ENCODE data around the gene MGAT3. TPM values are rescaled to one million over a fixed set of nuclear protein-coding genes. Genes with fewer than 3 reads are reported as not detected.
A peak's percentile ranks its signal among the peaks of the same experiment; 100 is the strongest.

Gene MGAT3
- total RNA-seq, 1 experiment from 2014 or later, result 1.6 TPM

- no peak for DNase-seq (ENCODE audit: low spot score)
Measured at GRCh38 chr22:39470451-39471291, 13.9 kb downstream of the MGAT3 start.

DNA sequence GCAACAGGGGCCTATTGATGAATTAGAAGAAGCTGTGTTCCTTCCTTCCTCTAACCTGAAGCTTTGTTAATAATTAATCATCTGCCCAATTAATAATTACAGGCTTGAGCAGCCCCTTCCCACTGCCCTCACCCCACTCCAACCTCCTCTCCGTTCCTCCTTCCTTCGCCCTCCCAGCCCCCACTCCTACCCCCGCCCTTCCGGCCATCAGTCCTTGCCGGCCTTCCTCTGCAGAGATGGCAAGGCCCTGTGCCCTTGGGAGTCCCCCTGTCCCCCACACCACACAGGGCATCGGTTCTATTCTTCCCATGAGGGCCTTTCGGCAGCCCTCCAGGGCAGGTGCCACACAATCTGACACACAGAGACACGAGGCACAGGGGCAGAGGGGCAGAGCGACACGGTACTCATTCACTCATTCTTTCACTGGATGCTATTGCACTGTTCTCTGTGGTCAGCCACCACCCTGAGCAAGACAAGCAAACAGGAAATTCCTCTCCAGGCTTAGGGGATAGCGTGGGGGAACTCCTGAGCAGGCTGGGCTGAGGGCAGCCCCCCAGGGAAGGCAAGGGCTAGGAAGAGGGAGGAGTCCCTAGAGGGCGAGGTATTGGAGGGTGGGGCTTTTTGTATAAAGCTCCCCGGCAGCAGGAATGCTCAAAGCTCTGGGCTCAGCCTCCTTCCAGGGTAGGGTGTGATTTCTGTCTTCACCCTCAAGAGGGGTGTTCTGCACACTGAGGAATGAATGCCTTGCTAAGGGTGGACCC is 14.7 kb downstream of the MGAT3 start:
- DNase-seq (ENCODE audit: low spot score), result peak; percentile 50

DNA sequence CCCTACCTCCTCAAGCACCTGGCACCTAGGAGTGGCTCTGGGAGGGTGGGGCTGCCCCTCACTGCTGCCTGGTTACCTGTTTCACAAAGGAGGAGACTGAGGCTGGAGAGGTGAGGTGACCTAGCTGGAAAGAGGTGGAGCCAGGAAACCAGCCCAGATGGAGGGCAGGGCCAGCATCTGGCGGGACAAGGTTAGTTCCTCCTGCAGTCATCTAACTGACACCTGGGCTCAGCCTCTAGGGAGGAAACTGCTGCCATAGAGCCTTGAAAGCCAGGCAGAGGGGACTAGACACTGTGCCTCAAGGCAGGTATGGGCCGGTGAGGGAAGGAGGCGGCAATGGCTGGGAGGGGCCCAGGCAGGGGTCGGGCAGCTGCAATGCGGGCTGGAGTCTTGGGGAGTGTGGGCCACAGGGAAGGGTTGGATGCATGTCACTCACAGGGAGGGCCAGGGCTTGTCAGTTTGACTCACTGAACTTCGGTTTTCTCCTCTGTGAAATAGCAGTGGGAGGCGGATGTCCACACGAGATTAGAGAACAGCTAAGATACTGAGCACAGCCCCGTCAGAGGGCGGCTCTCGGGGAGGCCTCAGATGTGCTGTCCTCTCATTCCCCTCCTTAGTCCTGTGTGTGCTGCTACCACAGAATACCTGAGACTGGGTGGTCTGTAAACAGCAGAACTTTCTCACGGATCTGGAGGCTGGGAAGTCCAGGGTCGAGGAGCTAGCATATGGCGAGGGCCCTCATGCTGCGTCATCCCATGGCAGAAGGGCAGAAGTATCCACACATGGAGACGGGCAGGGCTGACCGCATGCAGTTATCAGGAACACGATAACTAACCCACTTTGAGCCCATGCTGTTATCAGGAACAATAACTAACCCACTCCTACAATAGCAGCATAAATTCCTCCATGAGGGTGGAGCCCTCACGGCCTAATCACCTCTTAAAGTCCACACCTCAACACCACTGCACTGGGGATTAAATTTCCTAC is 16.1 kb downstream of the MGAT3 start:
- DNase-seq (ENCODE audit: low spot score), result peak; percentile 52

DNA sequence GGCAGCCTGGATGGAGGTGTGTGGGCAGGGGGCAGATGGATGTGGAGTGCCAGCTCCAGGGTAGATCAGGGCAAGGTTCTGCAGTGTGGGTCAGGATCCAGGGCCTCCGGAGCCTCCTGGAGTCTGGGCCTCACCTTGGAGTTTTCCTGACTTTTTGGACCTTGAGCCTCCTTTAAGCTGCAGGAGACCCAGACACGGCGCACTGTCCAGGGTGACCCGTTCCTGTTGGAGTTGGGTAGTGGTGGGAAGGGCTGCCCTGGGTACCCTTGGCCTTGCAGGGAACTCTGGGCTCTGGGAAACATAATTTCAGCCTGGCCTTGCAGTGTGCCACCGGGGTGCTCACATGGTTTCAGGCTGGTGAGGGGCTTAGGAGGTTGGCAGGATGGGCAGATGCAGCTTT is 17.0 kb downstream of the MGAT3 start:
- no peak for DNase-seq (ENCODE audit: low spot score)

GRCh38 chr22:39474351-39475111 is 17.7 kb downstream of the MGAT3 start:
- DNase-seq (ENCODE audit: low spot score), result no peak

- DNase-seq (ENCODE audit: low spot score), result no peak
Measured at GRCh38 chr22:39475337-39475736, 18.5 kb downstream of the MGAT3 start.

- DNase-seq (ENCODE audit: low spot score), result no peak
Measured at GRCh38 chr22:39475902-39476301, 19.1 kb downstream of the MGAT3 start.

DNA sequence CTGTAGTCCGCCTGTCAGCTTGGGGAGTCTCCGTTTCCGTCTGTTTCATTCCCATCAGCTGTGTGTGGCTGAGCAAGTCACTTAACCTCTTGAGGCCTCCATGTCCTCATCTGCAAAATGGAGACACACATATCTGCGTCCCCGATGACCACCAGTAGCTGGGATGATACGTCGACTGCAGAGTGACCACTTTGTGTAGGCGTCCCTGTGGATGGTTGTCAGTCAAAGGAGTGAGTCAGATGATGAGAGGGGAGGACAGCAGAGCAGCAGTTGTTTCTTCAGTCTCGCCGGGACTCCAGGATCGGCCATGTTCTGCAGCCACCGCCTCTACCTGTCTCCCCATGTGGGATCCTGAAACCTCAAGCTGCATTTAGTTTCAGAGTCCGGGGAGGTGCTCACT is 19.9 kb downstream of the MGAT3 start:
- no peak for DNase-seq (ENCODE audit: low spot score)

DNA sequence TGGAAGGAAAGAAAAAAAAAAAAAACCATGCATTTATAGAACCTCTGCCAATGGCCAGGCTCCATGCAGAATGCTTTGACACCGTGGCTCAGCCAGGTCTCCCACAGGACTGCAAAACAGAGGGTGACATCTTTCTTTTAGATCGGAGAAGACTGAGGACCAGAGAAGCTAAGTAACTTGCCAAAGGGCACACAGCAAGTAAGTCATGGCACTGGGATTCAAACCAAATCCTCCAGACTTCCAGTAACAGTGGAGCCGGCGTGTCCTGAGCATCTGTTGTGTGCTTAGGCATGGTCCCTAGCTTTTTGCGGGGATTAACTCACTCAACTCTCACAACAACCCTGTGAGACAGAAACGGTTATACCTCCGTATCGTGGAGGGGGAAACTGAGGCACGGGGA is 20.7 kb downstream of the MGAT3 start:
- DNase-seq (ENCODE audit: low spot score), result no peak

DNA sequence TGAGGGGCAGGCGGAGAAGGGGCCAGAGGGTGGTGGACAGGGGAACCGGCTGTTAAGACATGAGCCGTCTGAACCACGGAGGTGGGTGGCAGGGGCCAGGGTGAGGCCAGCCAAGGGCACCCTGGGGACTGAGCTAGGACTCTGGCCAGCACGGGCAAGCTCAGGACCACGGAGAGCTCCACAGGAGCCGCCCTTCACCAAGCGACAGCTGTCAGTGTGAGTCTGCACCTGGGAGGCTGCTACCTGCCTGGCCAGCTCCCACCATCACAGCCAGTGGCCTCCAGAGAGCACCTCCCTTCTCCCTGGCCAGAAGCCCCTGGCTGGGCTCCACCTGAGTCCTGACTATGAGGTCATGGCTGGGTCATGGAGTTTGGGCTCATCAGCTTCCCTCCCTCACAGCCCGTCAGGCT is 21.6 kb downstream of the MGAT3 start:
- DNase-seq (ENCODE audit: low spot score), result peak; percentile 48

GRCh38 chr22:39479254-39479653 is 22.4 kb downstream of the MGAT3 start:
- no peak for DNase-seq (ENCODE audit: low spot score)

GRCh38 chr22:39480557-39480956 is 23.7 kb downstream of the MGAT3 start:
- DNase-seq (ENCODE audit: low spot score), result no peak

DNA sequence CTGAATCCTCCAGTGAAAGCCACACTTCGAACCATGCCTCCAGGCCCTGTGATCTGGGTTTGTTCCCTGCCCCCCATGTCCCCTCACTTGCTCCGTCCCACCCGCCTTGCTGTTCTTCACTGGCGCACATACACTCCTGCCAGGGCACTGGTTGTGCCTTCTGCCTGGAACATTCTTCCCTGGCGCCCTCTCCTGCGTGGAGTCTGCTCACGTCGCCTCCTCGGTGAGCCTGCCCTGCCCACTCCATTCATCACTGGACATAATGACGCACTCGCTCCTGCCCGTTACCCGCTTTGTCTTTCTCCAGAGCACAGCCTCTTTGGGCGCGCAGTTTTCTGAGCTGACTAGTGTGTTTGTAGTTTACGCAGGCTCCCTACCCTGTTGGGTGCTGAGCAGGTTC is 24.2 kb downstream of the MGAT3 start:
- DNase-seq (ENCODE audit: low spot score), result no peak

- DNase-seq (ENCODE audit: low spot score), result no peak
Measured at GRCh38 chr22:39481595-39481994, 24.8 kb downstream of the MGAT3 start.

GRCh38 chr22:39482768-39483167 is 26.0 kb downstream of the MGAT3 start:
- DNase-seq (ENCODE audit: low spot score), result no peak

- DNase-seq (ENCODE audit: low spot score), result no peak
Measured at GRCh38 chr22:39486951-39487825, 30.4 kb downstream of the MGAT3 start.

- DNase-seq (ENCODE audit: low spot score), result no peak
Measured at GRCh38 chr22:39487826-39488520, 31.2 kb downstream of the MGAT3 start.

- no peak for DNase-seq (ENCODE audit: low spot score)
Measured at GRCh38 chr22:39488563-39489083, 31.8 kb downstream of the MGAT3 start.

Data from HT-29 (cell line).